ENCODE data around the gene DHRS12.

DHRS12 gene

DNA sequence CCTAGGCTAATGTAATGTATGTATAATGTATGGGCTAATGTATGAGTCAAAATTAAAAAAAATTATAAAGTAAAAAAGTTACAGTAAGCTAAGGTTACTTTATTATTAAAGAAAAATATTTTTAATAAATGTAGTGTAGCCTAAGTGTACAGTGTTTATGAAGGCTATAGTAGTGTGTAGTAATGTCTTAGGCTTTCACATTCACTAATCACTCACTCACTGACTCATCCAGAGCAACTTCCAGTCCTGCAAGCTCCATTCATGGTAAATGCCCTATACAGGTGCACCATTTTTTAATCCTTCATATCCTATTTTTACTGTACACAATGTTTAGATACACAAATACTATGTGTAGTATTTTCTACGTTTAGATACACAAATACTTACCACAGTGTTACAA is 42.8 kb upstream of the DHRS12 start:
- H3K9ac ChIP-seq (ENCODE audit: low read length): no peak overlapping the region
- no peaks in the 10 kb centered on the region for H3F3A ChIP-seq (ENCODE audit: insufficient read depth, low read length)
- peaks cover 7% of the 10 kb centered on the region for H3K4me1 ChIP-seq (ENCODE audit: insufficient read depth, low read length, severe bottlenecking)
- H3K36me3 ChIP-seq (ENCODE audit: insufficient read depth, low read length): no peaks in the 10 kb centered on the region
- no peaks in the 10 kb centered on the region for H3K27me3 ChIP-seq (ENCODE audit: insufficient read depth, low read length)
- H3K79me2 ChIP-seq (ENCODE audit: insufficient read depth, low read length): no peaks in the 10 kb centered on the region
- TF ChIP-seq, protein P1, sequence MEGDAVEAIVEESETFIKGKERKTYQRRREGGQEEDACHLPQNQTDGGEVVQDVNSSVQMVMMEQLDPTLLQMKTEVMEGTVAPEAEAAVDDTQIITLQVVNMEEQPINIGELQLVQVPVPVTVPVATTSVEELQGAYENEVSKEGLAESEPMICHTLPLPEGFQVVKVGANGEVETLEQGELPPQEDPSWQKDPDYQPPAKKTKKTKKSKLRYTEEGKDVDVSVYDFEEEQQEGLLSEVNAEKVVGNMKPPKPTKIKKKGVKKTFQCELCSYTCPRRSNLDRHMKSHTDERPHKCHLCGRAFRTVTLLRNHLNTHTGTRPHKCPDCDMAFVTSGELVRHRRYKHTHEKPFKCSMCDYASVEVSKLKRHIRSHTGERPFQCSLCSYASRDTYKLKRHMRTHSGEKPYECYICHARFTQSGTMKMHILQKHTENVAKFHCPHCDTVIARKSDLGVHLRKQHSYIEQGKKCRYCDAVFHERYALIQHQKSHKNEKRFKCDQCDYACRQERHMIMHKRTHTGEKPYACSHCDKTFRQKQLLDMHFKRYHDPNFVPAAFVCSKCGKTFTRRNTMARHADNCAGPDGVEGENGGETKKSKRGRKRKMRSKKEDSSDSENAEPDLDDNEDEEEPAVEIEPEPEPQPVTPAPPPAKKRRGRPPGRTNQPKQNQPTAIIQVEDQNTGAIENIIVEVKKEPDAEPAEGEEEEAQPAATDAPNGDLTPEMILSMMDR (IDR thresholded peaks at IDR 0.05; ENCODE audit: low read length): no peak
- TF ChIP-seq EZH2 (IDR thresholded peaks at IDR 0.05; ENCODE audit: borderline replicate concordance, low read length): no peak
- no peaks in the 10 kb centered on the region for H4K20me1 ChIP-seq (ENCODE audit: insufficient read depth, low read length)
- H3K9me2 ChIP-seq (ENCODE audit: low read depth, low read length): no peaks in the 10 kb centered on the region
- no peak overlapping the region for H3K4me2 ChIP-seq (ENCODE audit: low read length)
- H3K27ac ChIP-seq (ENCODE audit: low read depth, low read length, poor library complexity, severe bottlenecking): no peak overlapping the region
- H3K4me3 ChIP-seq (ENCODE audit: low read depth, low read length, poor library complexity, severe bottlenecking): no peak overlapping the region
- no peak overlapping the region for H2AFZ ChIP-seq (ENCODE audit: low read length)
- H3K9me3 ChIP-seq (ENCODE audit: low read length): no peaks in the 10 kb centered on the region

DNA sequence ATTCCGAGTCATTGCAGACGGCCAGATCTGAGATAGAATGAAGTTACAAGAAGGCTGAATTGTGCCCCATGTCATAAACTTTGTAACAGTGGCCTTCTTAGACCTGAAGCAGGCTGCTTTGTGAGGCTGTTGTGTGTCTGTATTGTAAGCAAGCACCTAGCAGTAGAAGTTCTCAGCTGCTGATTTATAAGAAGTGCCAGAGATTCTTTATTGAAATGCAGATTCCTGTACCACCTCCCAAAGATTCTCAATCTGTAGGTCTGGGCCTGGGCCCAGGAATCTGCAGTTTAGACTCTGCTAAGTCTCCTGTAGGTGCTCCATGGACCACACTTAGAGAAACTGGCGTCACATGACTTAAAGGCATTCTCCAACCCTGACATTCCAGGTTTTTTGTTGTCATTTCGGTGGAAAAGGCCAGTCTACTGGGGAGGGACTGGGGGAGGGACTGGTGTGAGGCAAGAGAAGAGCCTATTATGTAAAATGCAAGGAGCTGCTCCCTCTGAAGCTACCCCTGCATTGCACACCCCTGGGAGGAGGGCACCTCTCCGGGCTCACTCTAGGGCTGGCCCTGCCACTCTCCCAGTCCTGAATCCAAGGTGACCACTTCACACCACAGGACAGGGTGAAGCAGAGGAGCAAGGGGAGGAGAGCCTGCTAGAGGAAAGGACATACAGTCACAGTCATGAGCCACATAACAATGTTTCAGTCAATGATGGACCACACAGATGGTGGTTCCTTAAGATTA is 41.8 kb upstream of the DHRS12 start:
- no peaks in the 10 kb centered on the region for H3K36me3 ChIP-seq (ENCODE audit: insufficient read depth, low read length)
- no peaks in the 10 kb centered on the region for H4K20me1 ChIP-seq (ENCODE audit: insufficient read depth, low read length)
- no peak overlapping the region for H3K4me2 ChIP-seq (ENCODE audit: low read length)
- peaks cover 7% of the 10 kb centered on the region for H3K4me1 ChIP-seq (ENCODE audit: insufficient read depth, low read length, severe bottlenecking)
- TF ChIP-seq, protein P1 (IDR thresholded peaks at IDR 0.05; ENCODE audit: low read length): no peak
- H3K79me2 ChIP-seq (ENCODE audit: insufficient read depth, low read length): no peaks in the 10 kb centered on the region
- H3K9ac ChIP-seq (ENCODE audit: low read length): no peak overlapping the region
- H3K4me3 ChIP-seq (ENCODE audit: low read depth, low read length, poor library complexity, severe bottlenecking): no peak overlapping the region
- H3K9me2 ChIP-seq (ENCODE audit: low read depth, low read length): no peaks in the 10 kb centered on the region
- H3K9me3 ChIP-seq (ENCODE audit: low read length): no peaks in the 10 kb centered on the region
- H2AFZ ChIP-seq (ENCODE audit: low read length): no peak overlapping the region
- H3K27me3 ChIP-seq (ENCODE audit: insufficient read depth, low read length): no peaks in the 10 kb centered on the region
- no peaks in the 10 kb centered on the region for H3F3A ChIP-seq (ENCODE audit: insufficient read depth, low read length)
- no peak overlapping the region for H3K27ac ChIP-seq (ENCODE audit: low read depth, low read length, poor library complexity, severe bottlenecking)

DNA sequence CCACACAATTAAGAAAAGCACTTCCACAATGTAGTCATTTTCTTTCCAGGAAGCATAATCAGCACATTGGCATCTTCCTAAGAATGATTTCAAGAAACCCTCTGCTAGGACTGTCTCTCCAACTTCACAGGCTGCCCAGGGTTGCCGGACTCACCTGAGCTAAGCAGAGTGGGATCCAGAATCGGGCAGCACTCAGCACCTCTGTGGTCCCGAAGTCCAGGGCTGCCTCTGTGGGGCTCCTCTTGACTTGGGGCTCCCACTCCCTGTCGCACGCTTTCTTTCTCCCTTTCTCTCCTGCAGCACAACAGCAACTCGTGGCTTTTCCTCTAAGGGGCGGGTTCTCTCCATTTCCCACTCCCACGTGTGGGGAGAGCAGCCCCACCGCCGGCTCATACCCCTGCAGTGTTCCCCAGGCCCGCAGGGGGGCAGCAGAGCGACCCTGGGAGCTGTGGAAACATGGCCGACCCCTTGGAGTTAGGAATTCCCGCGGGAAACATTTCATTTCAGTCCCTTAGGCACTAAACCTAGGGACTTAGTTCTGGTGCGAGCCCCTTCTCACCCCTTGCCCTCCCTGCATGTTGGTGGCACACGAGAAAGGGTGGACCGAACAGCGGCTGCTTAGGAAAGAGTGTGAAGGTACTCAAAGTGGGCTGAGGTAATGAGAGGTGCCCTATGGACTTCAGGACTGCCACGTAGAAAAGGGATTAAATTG is 41.1 kb upstream of the DHRS12 start, which contains the start of gene TMEM272:
TMEM272 (minus strand) TSS at position 316 of the 712 bp plus-strand sequence. CDS start 6,647 bp downstream, outside the sequence.
- no peak within 1 kb of the TSS for H2AFZ ChIP-seq (ENCODE audit: low read length)
- peak within 1 kb of the TSS; percentile 25; the same call in 1 of the 2 replicates for H3K4me2 ChIP-seq (ENCODE audit: low read length)
- peaks cover 7% of the 10 kb centered on the region for H3K4me1 ChIP-seq (ENCODE audit: insufficient read depth, low read length, severe bottlenecking)
- TF ChIP-seq, protein P1 (IDR thresholded peaks at IDR 0.05; ENCODE audit: low read length): peak; percentile 98
- TF ChIP-seq EZH2 (IDR thresholded peaks at IDR 0.05; ENCODE audit: borderline replicate concordance, low read length): no peak
- H3K36me3 ChIP-seq (ENCODE audit: insufficient read depth, low read length): no peaks in the 10 kb centered on the region
- no peak within 1 kb of the TSS for H3K27ac ChIP-seq (ENCODE audit: low read depth, low read length, poor library complexity, severe bottlenecking)
- no peak within 1 kb of the TSS for H3K9ac ChIP-seq (ENCODE audit: low read length)
- no peaks in the 10 kb centered on the region for H3K79me2 ChIP-seq (ENCODE audit: insufficient read depth, low read length)
- H3K27me3 ChIP-seq (ENCODE audit: insufficient read depth, low read length): no peaks in the 10 kb centered on the region
- no peaks in the 10 kb centered on the region for H4K20me1 ChIP-seq (ENCODE audit: insufficient read depth, low read length)
- H3K9me2 ChIP-seq (ENCODE audit: low read depth, low read length): no peaks in the 10 kb centered on the region
- no peaks in the 10 kb centered on the region for H3K9me3 ChIP-seq (ENCODE audit: low read length)
- H3F3A ChIP-seq (ENCODE audit: insufficient read depth, low read length): no peaks in the 10 kb centered on the region
- H3K4me3 ChIP-seq (ENCODE audit: low read depth, low read length, poor library complexity, severe bottlenecking): peak within 1 kb of the TSS; percentile 22

Measured in OCI-LY1 (cell line).